Kidney (tissue), 14 donors: Measurements from ENCODE around the gene HARS1. TPM values are rescaled to one million over a fixed set of nuclear protein-coding genes. Genes with fewer than 3 reads are reported as not detected.
"Not testable (repeated sequence)": the region's sequence is repeated elsewhere in the genome, so short reads cannot be mapped to it uniquely, and the experiment has no call there.

ENCODE experiments used
- DNase-seq, 5 donors: peaks; one replicate each; pipeline ENCODE4 v3.0.0-alpha.2; 2013 to 2020
- FAIRE-seq: peaks from 2 replicates; lab custom pipeline; 2012; peaks lifted over from hg19 to GRCh38; lab: Jason Lieb, UNC
- H3K27ac ChIP-seq, 2 donors: one replicate each; pipeline ENCODE4 v1.7.0; 2013; ENCODE audit warnings: low read depth in 2 of 2, low read length in 2 of 2, inconsistent platforms in 1 of 2
- H3K27me3 ChIP-seq: one replicate; pipeline ENCODE4 v1.7.1; 2013; ENCODE audit warnings: low read length, inconsistent platforms; ENCODE audit not compliant: control insufficient read depth, insufficient read depth
- H3K36me3 ChIP-seq, 3 donors: one replicate each; pipeline versions ENCODE4 v1.7.0 to v1.7.1; 2013; ENCODE audit warnings: low read length in 3 of 3, control low read depth in 1 of 3, inconsistent platforms in 1 of 3; ENCODE audit not compliant: insufficient read depth in 3 of 3, control insufficient read depth in 2 of 3
- H3K4me1 ChIP-seq, 3 donors: one replicate each; pipeline versions ENCODE4 v1.7.0 to v1.7.1; 2013; ENCODE audit warnings: low read length in 3 of 3, inconsistent platforms in 1 of 3, low read depth in 1 of 3; ENCODE audit not compliant: control insufficient read depth in 2 of 3, insufficient read depth in 2 of 3
- H3K4me3 ChIP-seq, 3 donors: one replicate each; pipeline versions ENCODE4 v1.7.0 to v1.8.1; 2013; ENCODE audit warnings: low read length in 3 of 3, control low read depth in 1 of 3, inconsistent platforms in 1 of 3
- H3K9ac ChIP-seq, 3 donors: one replicate each; pipeline versions ENCODE4 v1.7.0 to v1.7.1; 2013; ENCODE audit warnings: low read length in 3 of 3, control low read depth in 1 of 3, inconsistent platforms in 1 of 3
- H3K9me3 ChIP-seq, 3 donors: one replicate each; pipeline versions ENCODE4 v1.7.0 to v1.7.1; 2013; ENCODE audit warnings: low read length in 3 of 3, control low read depth in 1 of 3, inconsistent platforms in 1 of 3; ENCODE audit not compliant: control insufficient read depth in 2 of 3, insufficient read depth in 1 of 3
- CTCF ChIP-seq: IDR thresholded peaks from 3 replicates; pipeline ENCODE4 v1.5.1; 2012; ENCODE audit warnings: mild to moderate bottlenecking, moderate library complexity, borderline replicate concordance; ENCODE audit not compliant: insufficient read depth; ENCODE audit errors: extremely low read depth
- intact Hi-C: fragments of 100-400 bp; cut with DNase I; formaldehyde crosslinking; loops from one replicate; pipeline ENCODE4 v1.11.1; 2022
- polyA plus RNA-seq: library from polyadenylated mRNA; stranded (reverse); fragments of 350-450 nt; fragmentation: Illumina TruSeq; extraction: RNeasy Lipid Tissue Mini Kit (QIAGEN cat#74804); gene quantifications from one replicate; pipeline ENCODE4 v1.2.3, GENCODE V29; 2014; ENCODE audit warnings: low read depth, low replicate concordance; ENCODE audit not compliant: insufficient read depth
- total RNA-seq: library from RNA; stranded (reverse); fragmentation: NEBNext Ultra II Directional; extraction: Animal tissue kit (Norgen Biotek cat#: 25700); gene quantifications from one replicate; pipeline ENCODE4 v1.2.1, GENCODE V29; 2021
- donor health status: control.
- donor health status: control.
- donor health status: control.
- donor health status: control.
- donor health status: control.
- donor health status: DM: yes; HTN: yes; CAD: no.
- donor health status: Normal renal cell carcinoma (clear cell type).

The HARS1 gene
- total and polyA plus RNA-seq, 2 donors from 2014 or later, result 48.6 to 52.2 TPM

DNA sequence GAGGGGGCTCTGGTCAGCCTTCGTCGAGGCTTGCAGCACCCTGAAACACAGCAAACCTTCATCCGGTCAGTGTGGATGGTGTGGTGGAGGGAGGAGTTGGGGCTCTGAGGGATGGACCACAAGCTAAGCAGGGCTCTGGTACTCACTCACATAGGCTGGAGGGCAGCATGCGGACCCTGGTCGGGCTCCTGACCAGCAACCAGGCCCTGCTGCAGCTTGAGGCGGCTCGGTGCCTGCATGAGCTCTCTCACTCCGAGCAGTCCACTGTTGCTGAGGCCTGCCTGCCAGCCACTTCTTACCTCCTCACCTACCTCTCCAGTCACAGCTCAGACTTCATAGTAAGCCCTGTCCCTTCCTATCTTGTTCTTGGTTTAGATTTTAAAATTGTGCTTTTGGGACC is 49.5 kb downstream of the HARS1 start:
- FAIRE-seq (no peak), DNase-seq (no peak)
- no peak for TF ChIP-seq CTCF
- Histone ChIP-seq H3K9me3 (no peaks in the 10 kb centered on the region), H3K27ac (no peak overlapping the region), H3K36me3 (peaks cover 0 to 15% (median 13%) of the 10 kb centered on the region in 3 donors), H3K4me1 (peaks cover 4 to 13% (median 5%) of the 10 kb centered on the region in 3 donors), H3K27me3 (no peaks in the 10 kb centered on the region), H3K4me3 (no peak overlapping the region), H3K9ac (no peak overlapping the region)
- intact Hi-C loops, result loop anchor here (10.0 kb wide), 1 partner anchor 97 kb away; the partner anchor contains the start of gene EIF4EBP3

- peak within 1 kb of the TSS; percentile 76 to 95 for H3K27ac ChIP-seq
- no peaks in the 10 kb centered on the region for H3K27me3 ChIP-seq
- peak within 1 kb of the TSS; percentile 67 to 82 (median 79) for H3K4me3 ChIP-seq
- H3K36me3 ChIP-seq, result peaks cover 0 to 10% (median 8%) of the 10 kb centered on the region in 3 donors
- intact Hi-C loops, result no loop called here
- H3K4me1 ChIP-seq, result peaks cover 0 to 6% (median 3%) of the 10 kb centered on the region in 3 donors
- TF ChIP-seq CTCF, result peak; percentile 57
- DNase-seq (peak; percentile 96 to 99 (median 96)), FAIRE-seq (no peak)
- H3K9me3 ChIP-seq, result no peaks in the 10 kb centered on the region
- H3K9ac ChIP-seq, result peak within 1 kb of the TSS; percentile 55 to 76 (median 59)
These were observed 51.8 kb downstream of the HARS1 start, which contains the start of gene TMCO6 for GRCh38 chr5:140639148-140639981. TMCO6 (plus strand) TSS chr5:140639451; CDS start chr5:140639528, 77 bp downstream.

DNA sequence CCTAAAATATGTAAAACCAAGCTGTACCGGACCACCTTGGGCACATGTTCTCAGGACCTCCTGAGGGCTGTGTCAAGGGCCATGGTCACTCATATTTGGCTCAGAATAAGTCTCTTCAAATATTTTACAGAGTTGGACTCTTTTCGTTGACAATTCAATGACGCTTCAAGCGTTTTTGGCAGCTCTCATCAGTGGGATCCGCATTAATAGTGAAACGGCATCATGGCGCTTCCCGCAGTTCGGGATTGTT is 52.3 kb downstream of the HARS1 start:
- H3K4me1 ChIP-seq, FAIRE-seq, H3K36me3 ChIP-seq, intact Hi-C loops, DNase-seq, H3K9me3 ChIP-seq, H3K27me3 ChIP-seq: not testable (repeated sequence)
- peak overlapping the region; percentile 67 to 82 (median 79) for H3K4me3 ChIP-seq
- H3K9ac ChIP-seq, result peak overlapping the region; percentile 41 to 43 (median 42)
- H3K27ac ChIP-seq, result peak overlapping the region; percentile 76 to 95

GRCh38 chr5:140637371-140638100 is 53.6 kb downstream of the HARS1 start:
- peaks cover 0 to 13% (median 3%) of the 10 kb centered on the region in 3 donors for H3K4me1 ChIP-seq
- H3K9me3 ChIP-seq, result no peaks in the 10 kb centered on the region
- no peak for TF ChIP-seq CTCF
- peaks cover 0 to under 1% (median 0%) of the 10 kb centered on the region in 3 donors for H3K36me3 ChIP-seq
- H3K9ac ChIP-seq, result no peak overlapping the region
- H3K27ac ChIP-seq, result no peak overlapping the region
- FAIRE-seq (no peak), DNase-seq (no peak)
- peaks cover 7% of the 10 kb centered on the region for H3K27me3 ChIP-seq
- intact Hi-C loops, result no loop called here
- no peak overlapping the region for H3K4me3 ChIP-seq
